ENCODE results near the gene OR8B4.

DNA sequence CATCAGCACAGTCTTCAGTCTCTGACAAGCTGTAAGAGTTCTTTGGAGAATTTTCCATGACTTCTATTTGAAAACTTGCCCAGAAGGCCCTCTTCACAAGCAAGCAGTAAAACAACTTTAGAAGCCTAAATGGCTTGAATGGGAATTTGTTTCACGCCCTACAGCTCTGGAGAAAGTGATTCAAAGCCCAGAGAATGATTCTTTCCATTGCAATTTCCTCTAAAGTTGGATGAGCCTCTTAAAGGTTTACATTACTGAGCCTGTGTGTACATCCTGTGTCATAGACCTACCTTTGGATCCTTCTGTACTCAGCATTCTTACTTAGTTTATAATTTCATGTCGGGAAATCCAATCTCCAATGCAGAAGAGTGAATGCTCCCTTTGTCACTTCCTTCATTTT lies 19.1 kb downstream of the OR8B4 start:
- TF ChIP-seq, protein P1, sequence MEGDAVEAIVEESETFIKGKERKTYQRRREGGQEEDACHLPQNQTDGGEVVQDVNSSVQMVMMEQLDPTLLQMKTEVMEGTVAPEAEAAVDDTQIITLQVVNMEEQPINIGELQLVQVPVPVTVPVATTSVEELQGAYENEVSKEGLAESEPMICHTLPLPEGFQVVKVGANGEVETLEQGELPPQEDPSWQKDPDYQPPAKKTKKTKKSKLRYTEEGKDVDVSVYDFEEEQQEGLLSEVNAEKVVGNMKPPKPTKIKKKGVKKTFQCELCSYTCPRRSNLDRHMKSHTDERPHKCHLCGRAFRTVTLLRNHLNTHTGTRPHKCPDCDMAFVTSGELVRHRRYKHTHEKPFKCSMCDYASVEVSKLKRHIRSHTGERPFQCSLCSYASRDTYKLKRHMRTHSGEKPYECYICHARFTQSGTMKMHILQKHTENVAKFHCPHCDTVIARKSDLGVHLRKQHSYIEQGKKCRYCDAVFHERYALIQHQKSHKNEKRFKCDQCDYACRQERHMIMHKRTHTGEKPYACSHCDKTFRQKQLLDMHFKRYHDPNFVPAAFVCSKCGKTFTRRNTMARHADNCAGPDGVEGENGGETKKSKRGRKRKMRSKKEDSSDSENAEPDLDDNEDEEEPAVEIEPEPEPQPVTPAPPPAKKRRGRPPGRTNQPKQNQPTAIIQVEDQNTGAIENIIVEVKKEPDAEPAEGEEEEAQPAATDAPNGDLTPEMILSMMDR (IDR thresholded peaks at IDR 0.05; ENCODE audit: low read depth, low read length), result no peak
- TF ChIP-seq EZH2phosphoT487 (IDR thresholded peaks at IDR 0.05; ENCODE audit: low read depth), result no peak

Measured in OCI-LY3 (cell line).